Cortex of kidney (tissue), 1 donor: Measurements from ENCODE around the gene ARHGEF33.

ENCODE experiments used
- DNase-seq: peaks from one replicate; lab custom pipeline; 2025; lab: John Stamatoyannopoulos, UW

Gene ARHGEF33

GRCh38 chr2:38960609-38961320 lies 71.1 kb downstream of the ARHGEF33 start:
- DNase-seq, result no peak

- no peak for DNase-seq
These were observed 76.3 kb downstream of the ARHGEF33 start for GRCh38 chr2:38966006-38966405.

GRCh38 chr2:38966678-38967077 lies 77.0 kb downstream of the ARHGEF33 start:
- no peak for DNase-seq

GRCh38 chr2:38968021-38968420 lies 78.3 kb downstream of the ARHGEF33 start:
- DNase-seq, result no peak

- DNase-seq, result no peak
These were observed 81.7 kb downstream of the ARHGEF33 start for GRCh38 chr2:38971377-38971776.

GRCh38 chr2:38973266-38973665 lies 83.6 kb downstream of the ARHGEF33 start:
- DNase-seq, result no peak

- no peak for DNase-seq
These were observed 85.4 kb downstream of the ARHGEF33 start for GRCh38 chr2:38975042-38975441.

GRCh38 chr2:38977047-38977446 lies 87.4 kb downstream of the ARHGEF33 start:
- no peak for DNase-seq

GRCh38 chr2:38978296-38978903 lies 88.7 kb downstream of the ARHGEF33 start:
- DNase-seq, result no peak

GRCh38 chr2:38978908-38979307 lies 89.2 kb downstream of the ARHGEF33 start:
- DNase-seq, result no peak

- DNase-seq, result no peak
These were observed 91.5 kb downstream of the ARHGEF33 start for GRCh38 chr2:38981003-38981669.

- no peak for DNase-seq
These were observed 92.1 kb downstream of the ARHGEF33 start for GRCh38 chr2:38981670-38982357.

GRCh38 chr2:38982498-38982897 lies 92.8 kb downstream of the ARHGEF33 start:
- DNase-seq, result no peak

- no peak for DNase-seq
These were observed 99.0 kb downstream of the ARHGEF33 start for GRCh38 chr2:38988716-38989115.

GRCh38 chr2:38991899-38992298 lies 102.2 kb downstream of the ARHGEF33 start:
- DNase-seq, result no peak

GRCh38 chr2:38997781-38998180 lies 108.1 kb downstream of the ARHGEF33 start:
- no peak for DNase-seq

- DNase-seq, result no peak
These were observed 110.9 kb downstream of the ARHGEF33 start for GRCh38 chr2:39000552-39000951.

GRCh38 chr2:39007875-39008504 lies 118.3 kb downstream of the ARHGEF33 start:
- DNase-seq, result no peak

GRCh38 chr2:39008665-39009064 lies 119.0 kb downstream of the ARHGEF33 start:
- DNase-seq, result no peak

- DNase-seq, result no peak
These were observed 124.2 kb downstream of the ARHGEF33 start for GRCh38 chr2:39013871-39014270.

- DNase-seq, result no peak
These were observed 125.7 kb downstream of the ARHGEF33 start for GRCh38 chr2:39015424-39015823.

GRCh38 chr2:39017334-39017733 lies 127.7 kb downstream of the ARHGEF33 start:
- DNase-seq, result no peak
